Astrocyte (in vitro differentiated cells and primary cell): ENCODE data around the gene B4GALNT1. TPM values are rescaled to one million over a fixed set of nuclear protein-coding genes. Genes with fewer than 3 reads are reported as not detected.

ENCODE experiments used
- DNase-seq: peaks from one replicate; pipeline ENCODE4 v3.0.0-alpha.2; 2010; ENCODE audit warnings: low read depth
- FAIRE-seq: peaks from 2 replicates; lab custom pipeline; 2011; peaks lifted over from hg19 to GRCh38; lab: Jason Lieb, UNC
- H2AFZ ChIP-seq: 2 replicates; pipeline ENCODE4 v1.6.0; 2012; ENCODE audit warnings: low read depth, low read length, inconsistent platforms
- H3K27ac ChIP-seq: 2 replicates; pipeline ENCODE4 v1.5.1; 2011; ENCODE audit warnings: low read depth, low read length, inconsistent platforms
- H3K27me3 ChIP-seq: 2 replicates; pipeline ENCODE4 v1.6.0; 2011; ENCODE audit warnings: low read length, inconsistent platforms; ENCODE audit not compliant: insufficient read depth
- H3K36me3 ChIP-seq: 2 replicates; pipeline ENCODE4 v1.5.1; 2011; ENCODE audit warnings: low read length, inconsistent platforms; ENCODE audit not compliant: insufficient read depth
- H3K4me1 ChIP-seq: 2 replicates; pipeline ENCODE4 v1.5.1; 2011; ENCODE audit warnings: low read length, inconsistent platforms; ENCODE audit not compliant: insufficient read depth
- H3K4me2 ChIP-seq: 2 replicates; pipeline ENCODE4 v1.6.0; 2012; ENCODE audit warnings: low read length, inconsistent platforms
- H3K4me3 ChIP-seq: 2 replicates; pipeline ENCODE4 v1.5.1; 2011; ENCODE audit warnings: low read depth, mild to moderate bottlenecking, low read length, inconsistent platforms; ENCODE audit not compliant: insufficient read depth
- H3K79me2 ChIP-seq: 2 replicates; pipeline ENCODE4 v1.6.0; 2012; ENCODE audit warnings: mild to moderate bottlenecking, low read length, inconsistent platforms; ENCODE audit not compliant: insufficient read depth
- H3K9ac ChIP-seq: 2 replicates; pipeline ENCODE4 v1.6.0; 2012; ENCODE audit warnings: mild to moderate bottlenecking, low read length, inconsistent platforms
- H3K9me3 ChIP-seq: 2 replicates; pipeline ENCODE4 v1.5.1; 2012; ENCODE audit warnings: low read depth, mild to moderate bottlenecking, low read length, inconsistent platforms; ENCODE audit not compliant: insufficient read depth
- H4K20me1 ChIP-seq: 2 replicates; pipeline ENCODE4 v1.6.0; 2012; ENCODE audit warnings: low read length, inconsistent platforms; ENCODE audit not compliant: insufficient read depth
- H3K27ac Mint-ChIP-seq: one replicate; pipeline ENCODE4 v1.8.0; 2021; ENCODE audit warnings: mild to moderate bottlenecking, mixed read lengths; ENCODE audit not compliant: unreplicated experiment
- H3K27me3 Mint-ChIP-seq: one replicate; pipeline ENCODE4 v1.8.0; 2021; ENCODE audit warnings: low read depth, mixed read lengths; ENCODE audit not compliant: unreplicated experiment
- H3K36me3 Mint-ChIP-seq: one replicate; pipeline ENCODE4 v1.8.0; 2021; ENCODE audit warnings: low read depth, mixed read lengths; ENCODE audit not compliant: unreplicated experiment
- H3K4me1 Mint-ChIP-seq: one replicate; pipeline ENCODE4 v1.8.0; 2021; ENCODE audit warnings: low read depth, mixed read lengths; ENCODE audit not compliant: unreplicated experiment
- H3K4me3 Mint-ChIP-seq: one replicate; pipeline ENCODE4 v1.8.0; 2021; ENCODE audit warnings: mild to moderate bottlenecking, moderate library complexity, mixed read lengths; ENCODE audit not compliant: unreplicated experiment
- H3K9me3 Mint-ChIP-seq: one replicate; pipeline ENCODE4 v1.8.0; 2021; ENCODE audit warnings: mild to moderate bottlenecking, mixed read lengths; ENCODE audit not compliant: unreplicated experiment
- EZH2 ChIP-seq: IDR thresholded peaks from 2 replicates; pipeline ENCODE4 v1.6.1; 2012; ENCODE audit warnings: mild to moderate bottlenecking, low read length, inconsistent platforms; ENCODE audit not compliant: insufficient read depth
- total RNA-seq: library from RNA; stranded (reverse); gene quantifications from 2 replicates; pipeline ENCODE4 v1.2.1, GENCODE V29; 2021
- TF ChIP-seq, protein P1 (sequence below): IDR thresholded peaks from 2 replicates; pipeline ENCODE4 v1.5.1; 2011; ENCODE audit warnings: low read depth, mild to moderate bottlenecking, inconsistent platforms, low read length, moderate library complexity; ENCODE audit not compliant: insufficient read depth

B4GALNT1 gene
- total RNA-seq, 1 donor from 2014 or later, result 2.5 TPM

DNA sequence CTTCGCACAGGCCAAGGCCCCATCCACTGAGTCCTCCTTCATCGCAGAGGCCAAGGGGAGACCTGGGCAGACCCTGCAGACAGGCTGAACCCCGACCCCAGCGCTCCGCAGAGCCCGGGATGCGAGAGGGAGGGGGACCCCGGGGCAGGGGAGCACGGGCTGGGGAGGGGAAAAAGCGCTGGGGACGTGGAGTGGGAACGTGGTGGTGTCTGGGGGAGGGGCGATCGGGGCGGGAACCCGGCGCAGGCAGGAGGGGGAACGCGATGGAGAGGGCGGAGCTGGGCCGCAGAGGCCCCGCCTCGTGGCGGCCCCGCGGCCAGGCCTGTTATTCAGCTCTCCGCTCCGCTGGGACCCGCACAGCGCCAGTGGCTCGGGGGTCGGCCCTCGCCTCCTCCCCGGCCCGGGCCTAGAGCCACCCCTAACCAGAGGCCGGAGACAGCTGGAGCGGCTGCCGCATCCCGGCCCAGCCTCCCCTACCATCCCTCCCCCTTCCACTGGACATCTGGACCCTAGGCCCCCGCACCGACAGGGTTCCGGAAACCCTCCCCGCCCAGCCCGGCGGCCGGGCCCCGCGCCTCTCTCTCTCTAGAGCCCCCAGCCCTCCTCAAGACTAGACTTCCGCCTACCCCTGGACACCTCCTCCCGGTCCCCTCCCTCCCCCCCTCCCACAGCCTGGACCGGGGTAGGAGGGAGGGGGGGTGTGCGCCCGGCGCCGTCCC is 21.7 kb downstream of the B4GALNT1 start, which contains the start of gene ARHGEF25:
Gene ARHGEF25 (plus strand): TSS at position 328 of the 719 bp plus-strand sequence. CDS start 460 bp downstream, outside the sequence.
- H3K27ac ChIP-seq, result no peak within 1 kb of the TSS
- no peaks in the 10 kb centered on the region for H3K9me3 ChIP-seq
- peak within 1 kb of the TSS; percentile 81 for H3K9ac ChIP-seq
- Mint-ChIP-seq H3K27ac (no peak within 1 kb of the TSS), H3K4me3 (peak within 1 kb of the TSS; percentile 87), H3K27me3 (peaks cover 26% of the 10 kb centered on the region), H3K36me3 (peaks cover 38% of the 10 kb centered on the region), H3K9me3 (no peaks in the 10 kb centered on the region), H3K4me1 (peaks cover 5% of the 10 kb centered on the region)
- no peak for FAIRE-seq
- H3K4me3 ChIP-seq, result peak within 1 kb of the TSS; percentile 61
- no peaks in the 10 kb centered on the region for H3K79me2 ChIP-seq
- TF ChIP-seq EZH2, result no peak
- TF ChIP-seq, protein P1, sequence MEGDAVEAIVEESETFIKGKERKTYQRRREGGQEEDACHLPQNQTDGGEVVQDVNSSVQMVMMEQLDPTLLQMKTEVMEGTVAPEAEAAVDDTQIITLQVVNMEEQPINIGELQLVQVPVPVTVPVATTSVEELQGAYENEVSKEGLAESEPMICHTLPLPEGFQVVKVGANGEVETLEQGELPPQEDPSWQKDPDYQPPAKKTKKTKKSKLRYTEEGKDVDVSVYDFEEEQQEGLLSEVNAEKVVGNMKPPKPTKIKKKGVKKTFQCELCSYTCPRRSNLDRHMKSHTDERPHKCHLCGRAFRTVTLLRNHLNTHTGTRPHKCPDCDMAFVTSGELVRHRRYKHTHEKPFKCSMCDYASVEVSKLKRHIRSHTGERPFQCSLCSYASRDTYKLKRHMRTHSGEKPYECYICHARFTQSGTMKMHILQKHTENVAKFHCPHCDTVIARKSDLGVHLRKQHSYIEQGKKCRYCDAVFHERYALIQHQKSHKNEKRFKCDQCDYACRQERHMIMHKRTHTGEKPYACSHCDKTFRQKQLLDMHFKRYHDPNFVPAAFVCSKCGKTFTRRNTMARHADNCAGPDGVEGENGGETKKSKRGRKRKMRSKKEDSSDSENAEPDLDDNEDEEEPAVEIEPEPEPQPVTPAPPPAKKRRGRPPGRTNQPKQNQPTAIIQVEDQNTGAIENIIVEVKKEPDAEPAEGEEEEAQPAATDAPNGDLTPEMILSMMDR, result no peak
- peak within 1 kb of the TSS; percentile 89 for H3K4me2 ChIP-seq
- no peaks in the 10 kb centered on the region for H3K27me3 ChIP-seq
- H3K36me3 ChIP-seq, result no peaks in the 10 kb centered on the region
- no peak for DNase-seq
- H4K20me1 ChIP-seq, result no peaks in the 10 kb centered on the region
- peak within 1 kb of the TSS; percentile 85 for H2AFZ ChIP-seq
- peaks cover 14% of the 10 kb centered on the region for H3K4me1 ChIP-seq

DNA sequence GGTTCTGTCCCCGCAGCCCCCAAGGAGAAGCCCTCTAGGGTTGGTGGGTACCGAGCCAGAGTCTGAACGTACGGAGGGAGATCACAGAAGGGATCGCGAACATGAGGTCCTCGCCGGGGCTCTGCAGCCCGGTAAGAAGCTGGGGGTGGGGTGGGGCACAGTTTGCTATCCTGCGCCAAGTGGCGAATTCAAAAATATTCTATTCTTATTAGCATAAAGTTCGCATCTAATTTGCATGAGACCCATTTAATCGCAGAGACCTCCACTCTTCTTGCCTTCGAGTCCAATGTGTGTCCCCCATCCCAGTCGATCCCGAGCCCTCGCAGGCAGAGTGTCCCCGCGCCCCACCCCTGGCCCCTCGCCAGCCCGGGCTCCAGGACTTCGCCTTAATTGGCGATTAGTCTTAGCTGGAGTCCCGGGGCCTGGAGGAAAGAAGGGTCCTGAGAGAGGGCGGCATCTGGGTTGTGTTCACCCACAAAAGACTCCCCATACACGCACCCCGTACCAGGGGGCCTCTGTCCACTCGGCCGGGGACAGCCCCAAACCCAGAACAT is 22.4 kb downstream of the B4GALNT1 start:
- Histone ChIP-seq H3K27ac (no peak overlapping the region), H3K4me3 (peak overlapping the region; percentile 61), H3K9me3 (no peaks in the 10 kb centered on the region), H3K4me1 (peaks cover 14% of the 10 kb centered on the region), H3K27me3 (no peaks in the 10 kb centered on the region), H3K36me3 (no peaks in the 10 kb centered on the region), H2AFZ (peak overlapping the region; percentile 85), H3K79me2 (no peaks in the 10 kb centered on the region), H3K9ac (peak overlapping the region; percentile 81), H3K4me2 (peak overlapping the region; percentile 89), H4K20me1 (no peaks in the 10 kb centered on the region)
- FAIRE-seq, result no peak
- peaks cover 34% of the 10 kb centered on the region for H3K36me3 Mint-ChIP-seq
- no peak for DNase-seq
- no peak for TF ChIP-seq EZH2
- TF ChIP-seq, protein P1, result no peak
- peak overlapping the region; percentile 78 for H3K4me3 Mint-ChIP-seq
- peaks cover 8% of the 10 kb centered on the region for H3K4me1 Mint-ChIP-seq
- H3K27me3 Mint-ChIP-seq, result peaks cover 22% of the 10 kb centered on the region
- no peak overlapping the region for H3K27ac Mint-ChIP-seq
- H3K9me3 Mint-ChIP-seq, result no peaks in the 10 kb centered on the region
